Pancreas (tissue), 10 donors: ENCODE measurements around the gene DESI1. TPM values are rescaled to one million over a fixed set of nuclear protein-coding genes. Genes with fewer than 3 reads are reported as not detected.
"Not testable (repeated sequence)": the region's sequence is repeated elsewhere in the genome, so short reads cannot be mapped to it uniquely, and the experiment has no call there.

ENCODE experiments used
- ATAC-seq, 4 donors: fragments of 200-7000 bp; cut with Tn5 transposase; one replicate each; pipeline versions ENCODE4 v1.8.0 to v1.9.1; 2020; ENCODE audit warnings: mild to moderate bottlenecking in 4 of 4, moderate library complexity in 4 of 4
- DNase-seq, 6 donors: peaks; one replicate each; pipeline ENCODE4 v3.0.0-alpha.2; 2020
- FAIRE-seq: peaks from 2 replicates; lab custom pipeline; 2012; peaks lifted over from hg19 to GRCh38; lab: Jason Lieb, UNC
- H3K27ac ChIP-seq, 4 donors: fragments of 200-600 bp; sonication (generic); 1 replicate in 3 of 4; 2 replicates in 1 of 4; pipeline versions ENCODE4 v1.5.0 to v1.8.0; 2020
- H3K27me3 ChIP-seq, 4 donors: fragments of 200-600 bp; one replicate each; pipeline ENCODE4 v1.8.0; 2021
- H3K36me3 ChIP-seq, 3 donors: fragments of 200-600 bp; sonication (generic) in 1 of 3; one replicate each; pipeline versions ENCODE4 v1.5.0 to v1.8.0; 2020 to 2021
- H3K4me1 ChIP-seq, 3 donors: fragments of 200-600 bp; one replicate each; pipeline ENCODE4 v1.8.0; 2021
- H3K4me3 ChIP-seq, 4 donors: fragments of 200-600 bp; sonication (generic) in 2 of 4; one replicate each; pipeline versions ENCODE4 v1.5.0 to v1.8.0; 2020 to 2021
- H3K9me3 ChIP-seq, 4 donors: fragments of 200-600 bp; one replicate each; pipeline ENCODE4 v1.8.0; 2021
- CTCF ChIP-seq, 4 donors: fragments of 200-600 bp; sonication (generic) in 3 of 4; IDR thresholded peaks; one replicate each; pipeline versions ENCODE4 v1.5.0 to v1.8.0; 2021; ENCODE audit warnings: antibody characterized with exemption in 4 of 4
- WGBS, 2 donors: extraction: QIAGEN DNeasy Blood & Tissue Kit; methylation state at CpG; one replicate each; pipeline ENCODE4 v1.1.7; 2013; 5-methylcytosine and 5-hydroxymethylcytosine counted together
- intact Hi-C, 3 donors: fragments of 100-400 bp; cut with DNase I; formaldehyde crosslinking; loops; one replicate each; pipeline versions ENCODE4 v1.11.1 to v1.14.2; 2022
- polyA plus RNA-seq, 2 donors: library from polyadenylated mRNA; stranded (reverse); fragments of 200-250 nt; gene quantifications; one replicate each; pipeline ENCODE4 v1.2.3, GENCODE V29; 2013
- total RNA-seq, 6 donors: library from RNA; stranded (reverse); fragmentation: NEBNext Ultra II Directional in 4 of 6; extraction: Animal tissue kit (Norgen Biotek cat#: 25700) in 4 of 6; gene quantifications; one replicate each; pipeline versions ENCODE4 v1.2.1 to v1.2.4, GENCODE V29; 2021 to 2023
- donor health status: healthy with polysubstance abuse.
- donor health status: DM: no; HTN: no; CAD: no; lungs with moderate emphysema.
- donor health status: DM: no; HTN: no; CAD: no.
- donor health status: control.
- donor health status: control.
- donor health status: Bipolar disorder and iron deficiency.
- donor health status: DM: yes; HTN: yes; CAD: no.
- donor health status: DM: no; HTN: no; CAD: no.
- donor health status: DM: no; HTN: no; CAD: no.
- donor health status: DM: yes; HTN: yes; CAD: no.

The DESI1 gene
- total and polyA plus RNA-seq, 8 donors = 8.2 to 14.8 (median 9.6) TPM

- H3K9me3 ChIP-seq = no peaks in the 10 kb centered on the region
- H3K36me3 ChIP-seq = peaks cover 0 to 9% (median 0%) of the 10 kb centered on the region in 3 donors
- no peak for FAIRE-seq
- no peaks in the 10 kb centered on the region for H3K4me1 ChIP-seq
- no peak overlapping the region for H3K27ac ChIP-seq
- 75 to 87% methylated on average over 5 of the region's 5 CpGs for WGBS, 2 donors
- DNase-seq = no peak
- no peak for TF ChIP-seq CTCF (IDR thresholded peaks at IDR 0.05)
- no peak overlapping the region for H3K4me3 ChIP-seq
- intact Hi-C loops = loop anchor here in 2 of 3 donors (5.0 to 10.0 kb wide), 3 partner anchors 58 to 201 kb away; no protein-coding TSS in a partner anchor
- no peaks in the 10 kb centered on the region for H3K27me3 ChIP-seq
- ATAC-seq = no peak
These were observed 25.1 kb downstream of the DESI1 start for GRCh38 chr22:41595703-41596102.

- intact Hi-C loops = loop anchor here in 1 of 3 donors (10.0 kb wide), 1 partner anchor 199 kb away; no protein-coding TSS in a partner anchor
- not testable (repeated sequence) for H3K9me3 ChIP-seq, H3K4me1 ChIP-seq, FAIRE-seq, H3K4me3 ChIP-seq, ATAC-seq, H3K27ac ChIP-seq, H3K36me3 ChIP-seq, H3K27me3 ChIP-seq
- peak in 1 of 6 donors; percentile 36 for DNase-seq
- 95 to 96% methylated on average over 49 to 51 of the region's 51 CpGs for WGBS, 2 donors
These were observed 27.4 kb downstream of the DESI1 start for GRCh38 chr22:41593336-41593960.

- no peak for TF ChIP-seq CTCF (IDR thresholded peaks at IDR 0.05)
- Histone ChIP-seq H3K27me3 (no peaks in the 10 kb centered on the region), H3K4me1 (peaks cover 14 to 15% (median 15%) of the 10 kb centered on the region in 3 donors), H3K9me3 (no peaks in the 10 kb centered on the region), H3K36me3 (peaks cover 0 to 2% (median 0%) of the 10 kb centered on the region in 3 donors), H3K27ac (peak within 1 kb of the TSS; percentile 49 to 86 (median 81)), H3K4me3 (peak within 1 kb of the TSS; percentile 51 to 89 (median 71))
- FAIRE-seq (peak; percentile 73), ATAC-seq (peak; percentile 89 to 97 (median 89)), DNase-seq (peak; percentile 100)
- intact Hi-C loops = loop anchor here in 1 of 3 donors (10.0 kb wide), 1 partner anchor 195 kb away; no protein-coding TSS in a partner anchor
- 1% methylated on average over 57 to 61 of the region's 61 CpGs for WGBS, 2 donors
These were observed 31.2 kb downstream of the DESI1 start, which contains the start of gene PMM1 for GRCh38 chr22:41589391-41590241. TSS of gene PMM1 (minus strand) at chr22:41589840. CDS start at chr22:41589805, 35 bp downstream.

GRCh38 chr22:41587347-41587723 is 33.5 kb downstream of the DESI1 start:
- intact Hi-C loops = no loop called here
- TF ChIP-seq CTCF (IDR thresholded peaks at IDR 0.05) = no peak

GRCh38 chr22:41585898-41586297 is 34.9 kb downstream of the DESI1 start:
- H3K36me3 ChIP-seq = peaks cover 0 to 23% (median 0%) of the 10 kb centered on the region in 3 donors
- WGBS, 2 donors = 96 to 97% methylated on average over 7 of the region's 7 CpGs
- intact Hi-C loops = no loop called here
- ATAC-seq = no peak
- FAIRE-seq = no peak
- H3K27me3 ChIP-seq = no peaks in the 10 kb centered on the region
- H3K4me1 ChIP-seq = peaks cover 14 to 15% (median 15%) of the 10 kb centered on the region in 3 donors
- no peak overlapping the region for H3K4me3 ChIP-seq
- no peak overlapping the region for H3K27ac ChIP-seq
- DNase-seq = no peak
- H3K9me3 ChIP-seq = no peaks in the 10 kb centered on the region
- TF ChIP-seq CTCF (IDR thresholded peaks at IDR 0.05) = no peak

More at GRCh38 chr22:41587347-41587723, 33.5 kb downstream of the DESI1 start:
- Histone ChIP-seq H3K9me3 (no peaks in the 10 kb centered on the region), H3K4me3 (peak overlapping the region in 1 of 4 donors; percentile 89), H3K4me1 (peaks cover 14 to 15% (median 15%) of the 10 kb centered on the region in 3 donors), H3K36me3 (peaks cover 0 to 18% (median 0%) of the 10 kb centered on the region in 3 donors), H3K27me3 (no peaks in the 10 kb centered on the region), H3K27ac (peak overlapping the region; percentile 49 to 86 (median 81))
- DNase-seq (no peak), FAIRE-seq (no peak), ATAC-seq (no peak)
- 23 to 24% methylated on average over 7 of the region's 7 CpGs for WGBS, 2 donors
